Upper lobe of left lung (tissue), 6 donors: Measurements from ENCODE around the gene GADD45G. TPM values are rescaled to one million over a fixed set of nuclear protein-coding genes. Genes with fewer than 3 reads are reported as not detected.

Experiments
- ATAC-seq, 2 donors: fragments of 200-7000 bp; cut with Tn5 transposase; one replicate each; pipeline ENCODE4 v1.9.1; 2022; ENCODE audit warnings: mild to moderate bottlenecking in 2 of 2, moderate library complexity in 2 of 2; ENCODE audit not compliant: low FRiP score in 2 of 2
- DNase-seq, 2 donors: peaks; one replicate each; pipeline ENCODE4 v3.0.0-alpha.2; 2019 to 2020
- H3K27ac ChIP-seq, 4 donors: fragments of 200-600 bp; sonication (generic); one replicate each; pipeline ENCODE4 v1.5.1; 2016 to 2019
- H3K27me3 ChIP-seq, 4 donors: fragments of 200-600 bp; sonication (generic); one replicate each; pipeline ENCODE4 v1.5.1; 2017 to 2019
- H3K36me3 ChIP-seq, 4 donors: fragments of 200-600 bp; sonication (generic); one replicate each; pipeline ENCODE4 v1.5.1; 2016 to 2019
- H3K4me1 ChIP-seq, 4 donors: fragments of 200-600 bp; sonication (generic); one replicate each; pipeline ENCODE4 v1.5.1; 2018 to 2019
- H3K4me3 ChIP-seq, 4 donors: fragments of 200-600 bp; sonication (generic); one replicate each; pipeline ENCODE4 v1.5.1; 2017 to 2019; ENCODE audit warnings: mild to moderate bottlenecking in 2 of 4, moderate library complexity in 1 of 4
- H3K9me3 ChIP-seq, 4 donors: fragments of 200-600 bp; sonication (generic); one replicate each; pipeline ENCODE4 v1.5.1; 2018 to 2019
- CTCF ChIP-seq, 6 experiments: fragments of 450-650 bp in 4 of 6; fragments of 200-600 bp in 2 of 6; sonication (generic) in 2 of 6; IDR thresholded peaks; one replicate each; pipeline ENCODE4 v1.5.1; 2016 to 2019; ENCODE audit warnings: antibody characterized with exemption in 6 of 6
- EP300 ChIP-seq, 4 donors: sonication (generic); formaldehyde crosslinking; IDR thresholded peaks; one replicate each; pipeline ENCODE4 v1.5.1; 2017; ENCODE audit warnings: antibody characterized with exemption in 4 of 4, control low read depth in 2 of 4
- POLR2A ChIP-seq, 4 donors: fragments of 450-650 bp; IDR thresholded peaks; one replicate each; pipeline ENCODE4 v1.5.1; 2016 to 2017; ENCODE audit warnings: antibody characterized with exemption in 4 of 4, mild to moderate bottlenecking in 2 of 4
- POLR2AphosphoS5 ChIP-seq, 2 donors: sonication (generic); formaldehyde crosslinking; IDR thresholded peaks; one replicate each; pipeline ENCODE4 v1.5.1; 2017; ENCODE audit warnings: antibody characterized with exemption in 2 of 2
- WGBS, 2 donors: methylation state at CpG; one replicate each; pipeline ENCODE4 v1.1.5; 2017 to 2018; 5-methylcytosine and 5-hydroxymethylcytosine counted together
- total RNA-seq, 6 donors: library from RNA; depleted of rRNA in 4 of 6; stranded (reverse); fragments of >200 nt in 4 of 6; gene quantifications; one replicate each; pipeline versions ENCODE4 v1.1.0 to v1.2.1, GENCODE V29; 2016 to 2021
- donor health status: DM: no; HTN: no; CAD: no; lungs with moderate emphysema.
- donor health status: DM: no; HTN: yes; CAD: no; lungs with severe emphysema.

The GADD45G gene
- total RNA-seq, 6 donors from 2014 or later: 12.6 to 46.1 (median 20.1) TPM

GRCh38 chr9:89631384-89631783 is 26.6 kb downstream of the GADD45G start:
- WGBS, 2 donors: 50 to 76% methylated on average over 6 of the region's 6 CpGs
- DNase-seq: no peak
- Histone ChIP-seq H3K27me3 (no peaks in the 10 kb centered on the region), H3K27ac (no peak overlapping the region), H3K4me1 (peaks cover 3 to 28% (median 24%) of the 10 kb centered on the region in 4 donors), H3K36me3 (no peaks in the 10 kb centered on the region), H3K4me3 (no peak overlapping the region), H3K9me3 (no peaks in the 10 kb centered on the region)
- TF ChIP-seq CTCF (IDR thresholded peaks at IDR 0.05): no peak
- no peak for TF ChIP-seq EP300 (IDR thresholded peaks at IDR 0.05)
- TF ChIP-seq POLR2AphosphoS5 (IDR thresholded peaks at IDR 0.05): no peak
- TF ChIP-seq POLR2A (IDR thresholded peaks at IDR 0.05): no peak
- no peak for ATAC-seq

- H3K27ac ChIP-seq: peak overlapping the region in 3 of 4 donors; percentile 38 to 66 (median 55)
- no peak overlapping the region for H3K4me3 ChIP-seq
- no peak for ATAC-seq
- TF ChIP-seq POLR2A (IDR thresholded peaks at IDR 0.05) (no peak), EP300 (IDR thresholded peaks at IDR 0.05) (no peak), CTCF (IDR thresholded peaks at IDR 0.05) (no peak), POLR2AphosphoS5 (IDR thresholded peaks at IDR 0.05) (no peak)
- 57 to 79% methylated on average over 7 of the region's 7 CpGs for WGBS, 2 donors
- no peak for DNase-seq
- peaks cover 3 to 28% (median 24%) of the 10 kb centered on the region in 4 donors for H3K4me1 ChIP-seq
- no peaks in the 10 kb centered on the region for H3K9me3 ChIP-seq
- H3K36me3 ChIP-seq: no peaks in the 10 kb centered on the region
- H3K27me3 ChIP-seq: no peaks in the 10 kb centered on the region
Observed at GRCh38 chr9:89632192-89632733, 27.5 kb downstream of the GADD45G start.

GRCh38 chr9:89632736-89633135 is 27.9 kb downstream of the GADD45G start:
- TF ChIP-seq POLR2A (IDR thresholded peaks at IDR 0.05) (no peak), EP300 (IDR thresholded peaks at IDR 0.05) (no peak), CTCF (IDR thresholded peaks at IDR 0.05) (no peak), POLR2AphosphoS5 (IDR thresholded peaks at IDR 0.05) (no peak)
- 79 to 80% methylated on average over 3 to 7 of the region's 7 CpGs for WGBS, 2 donors
- H3K27me3 ChIP-seq: no peaks in the 10 kb centered on the region
- no peak for DNase-seq
- peak overlapping the region in 3 of 4 donors; percentile 38 to 66 (median 55) for H3K27ac ChIP-seq
- ATAC-seq: no peak
- no peaks in the 10 kb centered on the region for H3K36me3 ChIP-seq
- H3K4me1 ChIP-seq: peaks cover 3 to 28% (median 24%) of the 10 kb centered on the region in 4 donors
- H3K9me3 ChIP-seq: no peaks in the 10 kb centered on the region
- no peak overlapping the region for H3K4me3 ChIP-seq

GRCh38 chr9:89633404-89633803 is 28.6 kb downstream of the GADD45G start:
- DNase-seq (no peak), ATAC-seq (no peak)
- no peaks in the 10 kb centered on the region for H3K36me3 ChIP-seq
- no peak for TF ChIP-seq POLR2AphosphoS5 (IDR thresholded peaks at IDR 0.05)
- peaks cover 3 to 28% (median 24%) of the 10 kb centered on the region in 4 donors for H3K4me1 ChIP-seq
- peak overlapping the region in 1 of 4 donors; percentile 66 for H3K27ac ChIP-seq
- H3K4me3 ChIP-seq: no peak overlapping the region
- H3K9me3 ChIP-seq: no peaks in the 10 kb centered on the region
- no peaks in the 10 kb centered on the region for H3K27me3 ChIP-seq
- WGBS, 2 donors: 91 to 100% methylated on average over 5 to 6 of the region's 6 CpGs

- no peak for ATAC-seq
- Histone ChIP-seq H3K36me3 (no peaks in the 10 kb centered on the region), H3K4me3 (no peak overlapping the region), H3K9me3 (no peaks in the 10 kb centered on the region), H3K27me3 (no peaks in the 10 kb centered on the region), H3K4me1 (peaks cover 6 to 32% (median 27%) of the 10 kb centered on the region in 4 donors), H3K27ac (no peak overlapping the region)
- no peak for DNase-seq
- no peak for TF ChIP-seq EP300 (IDR thresholded peaks at IDR 0.05)
- no peak for TF ChIP-seq POLR2A (IDR thresholded peaks at IDR 0.05)
- TF ChIP-seq POLR2AphosphoS5 (IDR thresholded peaks at IDR 0.05): no peak
- no peak for TF ChIP-seq CTCF (IDR thresholded peaks at IDR 0.05)
- WGBS, 2 donors: 93 to 95% methylated on average over 9 of the region's 9 CpGs
Observed at GRCh38 chr9:89633920-89634319, 29.1 kb downstream of the GADD45G start.
